Measurements from ENCODE around the gene ADAM12. TPM values are rescaled to one million over a fixed set of nuclear protein-coding genes. Genes with fewer than 3 reads are reported as not detected.

ADAM12 gene
- total RNA-seq, 4 donors from 2014 or later: under 0.01 to 60.8 (median 0.64) TPM; not detected in 1

- Histone ChIP-seq H3K9me3 (no peaks in the 10 kb centered on the region), H3K4me3 (no peak overlapping the region), H3K27me3 (no peaks in the 10 kb centered on the region), H3K36me3 (no peaks in the 10 kb centered on the region), H3K27ac (no peak overlapping the region), H3K4me1 (no peaks in the 10 kb centered on the region)
- DNase-seq: no peak
- intact Hi-C loops (cut with DNase I; ENCODE audit: low total_unique reads): no loop called here
- TF ChIP-seq POLR2A (IDR thresholded peaks at IDR 0.05): no peak
- TF ChIP-seq, protein P1, sequence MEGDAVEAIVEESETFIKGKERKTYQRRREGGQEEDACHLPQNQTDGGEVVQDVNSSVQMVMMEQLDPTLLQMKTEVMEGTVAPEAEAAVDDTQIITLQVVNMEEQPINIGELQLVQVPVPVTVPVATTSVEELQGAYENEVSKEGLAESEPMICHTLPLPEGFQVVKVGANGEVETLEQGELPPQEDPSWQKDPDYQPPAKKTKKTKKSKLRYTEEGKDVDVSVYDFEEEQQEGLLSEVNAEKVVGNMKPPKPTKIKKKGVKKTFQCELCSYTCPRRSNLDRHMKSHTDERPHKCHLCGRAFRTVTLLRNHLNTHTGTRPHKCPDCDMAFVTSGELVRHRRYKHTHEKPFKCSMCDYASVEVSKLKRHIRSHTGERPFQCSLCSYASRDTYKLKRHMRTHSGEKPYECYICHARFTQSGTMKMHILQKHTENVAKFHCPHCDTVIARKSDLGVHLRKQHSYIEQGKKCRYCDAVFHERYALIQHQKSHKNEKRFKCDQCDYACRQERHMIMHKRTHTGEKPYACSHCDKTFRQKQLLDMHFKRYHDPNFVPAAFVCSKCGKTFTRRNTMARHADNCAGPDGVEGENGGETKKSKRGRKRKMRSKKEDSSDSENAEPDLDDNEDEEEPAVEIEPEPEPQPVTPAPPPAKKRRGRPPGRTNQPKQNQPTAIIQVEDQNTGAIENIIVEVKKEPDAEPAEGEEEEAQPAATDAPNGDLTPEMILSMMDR (IDR thresholded peaks at IDR 0.05): no peak
Measured at GRCh38 chr10:126225672-126226008, 162.6 kb downstream of the ADAM12 start.

GRCh38 chr10:126224967-126225671 is 163.2 kb downstream of the ADAM12 start:
- Histone ChIP-seq H3K4me1 (no peaks in the 10 kb centered on the region), H3K27me3 (no peaks in the 10 kb centered on the region), H3K36me3 (no peaks in the 10 kb centered on the region), H3K9me3 (no peaks in the 10 kb centered on the region), H3K4me3 (no peak overlapping the region), H3K27ac (no peak overlapping the region)
- no peak for TF ChIP-seq POLR2A (IDR thresholded peaks at IDR 0.05)
- TF ChIP-seq, protein P1 (IDR thresholded peaks at IDR 0.05): no peak
- intact Hi-C loops (cut with DNase I; ENCODE audit: low total_unique reads): no loop called here
- DNase-seq: no peak

GRCh38 chr10:126223512-126224067 is 164.7 kb downstream of the ADAM12 start:
- no peak overlapping the region for H3K4me3 ChIP-seq
- no peaks in the 10 kb centered on the region for H3K27me3 ChIP-seq
- DNase-seq: no peak
- no peaks in the 10 kb centered on the region for H3K9me3 ChIP-seq
- no peaks in the 10 kb centered on the region for H3K4me1 ChIP-seq
- no peaks in the 10 kb centered on the region for H3K36me3 ChIP-seq
- no peak overlapping the region for H3K27ac ChIP-seq
- intact Hi-C loops (cut with DNase I; ENCODE audit: low total_unique reads): no loop called here
- TF ChIP-seq POLR2A (IDR thresholded peaks at IDR 0.05): no peak
- TF ChIP-seq, protein P1 (IDR thresholded peaks at IDR 0.05): no peak

DNA sequence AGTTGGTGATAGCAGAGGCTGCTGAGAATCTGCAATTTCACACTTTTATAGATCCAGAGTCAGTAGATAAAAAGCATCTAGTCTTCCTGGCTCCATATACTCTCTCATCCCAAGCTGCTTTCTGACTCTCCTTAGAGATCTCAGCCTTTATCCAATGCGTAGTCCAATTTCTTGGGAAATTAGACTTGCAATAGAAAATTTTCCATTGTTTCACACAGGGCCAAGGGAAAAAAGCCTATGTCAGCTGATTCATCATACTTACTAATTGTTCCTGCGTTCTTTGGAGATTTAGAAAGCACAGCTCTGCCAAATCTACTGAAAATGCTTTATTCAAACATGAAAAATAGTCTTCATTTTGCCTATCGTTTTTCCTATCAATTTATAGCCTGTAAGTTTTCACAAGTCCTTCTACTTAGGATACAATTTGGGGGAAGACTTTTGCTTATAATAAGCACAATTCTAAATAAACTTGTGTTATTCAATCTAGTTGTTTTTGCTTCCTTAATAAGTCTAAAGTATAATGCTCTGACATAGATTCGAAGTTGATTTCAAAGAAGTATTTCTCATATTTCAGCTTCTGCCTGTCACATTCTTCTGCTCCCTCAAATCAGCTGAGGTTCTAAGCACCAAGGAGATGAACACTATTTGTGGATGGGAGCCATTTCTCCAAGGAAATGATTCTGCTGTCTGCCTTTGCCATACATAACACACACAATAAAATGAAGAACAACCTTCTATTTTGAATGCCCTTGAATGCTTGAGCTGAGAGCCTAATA is 165.4 kb downstream of the ADAM12 start:
- H3K4me1 ChIP-seq: no peaks in the 10 kb centered on the region
- no peaks in the 10 kb centered on the region for H3K27me3 ChIP-seq
- no peaks in the 10 kb centered on the region for H3K9me3 ChIP-seq
- H3K27ac ChIP-seq: no peak overlapping the region
- no peak overlapping the region for H3K4me3 ChIP-seq
- no peaks in the 10 kb centered on the region for H3K36me3 ChIP-seq
- TF ChIP-seq POLR2A (IDR thresholded peaks at IDR 0.05): no peak
- TF ChIP-seq, protein P1 (IDR thresholded peaks at IDR 0.05): no peak
- intact Hi-C loops (cut with DNase I; ENCODE audit: low total_unique reads): no loop called here
- DNase-seq: no peak

DNA sequence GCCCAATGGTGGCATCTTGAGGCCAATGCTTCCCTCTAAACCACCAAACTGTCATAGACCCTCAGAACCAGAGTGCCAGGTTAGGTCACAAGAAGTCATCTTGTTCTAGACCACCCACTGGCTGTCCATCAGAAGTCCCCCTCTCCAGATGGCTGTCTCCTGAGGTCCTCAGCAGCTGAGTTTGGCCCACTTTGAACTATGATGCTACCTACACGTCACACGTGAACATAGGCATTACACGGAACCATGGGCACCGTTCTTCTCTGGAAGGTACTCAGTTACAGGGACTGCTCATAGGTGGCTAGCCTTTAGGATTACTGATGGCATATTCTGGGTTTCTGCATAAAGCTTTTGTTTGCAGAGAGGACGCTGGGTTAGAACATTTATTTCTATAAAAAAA is 166.4 kb downstream of the ADAM12 start:
- intact Hi-C loops (cut with DNase I; ENCODE audit: low total_unique reads): no loop called here
- Histone ChIP-seq H3K4me3 (no peak overlapping the region), H3K36me3 (no peaks in the 10 kb centered on the region), H3K4me1 (no peaks in the 10 kb centered on the region), H3K27ac (no peak overlapping the region), H3K27me3 (no peaks in the 10 kb centered on the region), H3K9me3 (no peaks in the 10 kb centered on the region)
- DNase-seq: no peak
- TF ChIP-seq POLR2A (IDR thresholded peaks at IDR 0.05): no peak
- TF ChIP-seq, protein P1 (IDR thresholded peaks at IDR 0.05): no peak

Measured in uterus (tissue), 4 donors.